ENCODE results near the gene GPC4.

The GPC4 gene

GRCh38 chrX:133374874-133375387 lies 40.4 kb downstream of the GPC4 start:
- no peak overlapping the region for H2BK120ac ChIP-seq (ENCODE audit: low read depth, low read length)
- no peak overlapping the region for H2BK15ac ChIP-seq (ENCODE audit: low read length)
- H4K91ac ChIP-seq (ENCODE audit: low read depth, low read length, poor library complexity) = no peak overlapping the region
- no peak overlapping the region for H3K27ac ChIP-seq (replicated peaks; ENCODE audit: low read length)
- no peak overlapping the region for H3K23ac ChIP-seq (ENCODE audit: low read depth, low read length, poor library complexity)
- H3K9me3 ChIP-seq (replicated peaks in 1 of 2; ENCODE audit: control insufficient read depth in 2 of 2, insufficient read depth in 1 of 2, low read depth in 1 of 2, low read length in 2 of 2) = no peaks in the 10 kb centered on the region
- no peak overlapping the region for H3K4me3 ChIP-seq (ENCODE audit: low read length in 2 of 2)
- no peak overlapping the region for H2AK5ac ChIP-seq (ENCODE audit: low read depth, low read length)
- H3K27me3 ChIP-seq (ENCODE audit: control insufficient read depth in 3 of 3, insufficient read depth in 3 of 3, low read depth in 1 of 3, low read length in 3 of 3) = no peaks in the 10 kb centered on the region
- no peak overlapping the region for H3K9ac ChIP-seq (ENCODE audit: low read depth, low read length, poor library complexity)
- no peak overlapping the region for H4K8ac ChIP-seq (ENCODE audit: low read depth, low read length)
- no peak overlapping the region for H3K4ac ChIP-seq (ENCODE audit: low read length)
- H3K4me1 ChIP-seq (ENCODE audit: control insufficient read depth in 2 of 2, insufficient read depth in 1 of 2, low read depth in 1 of 2, low read length in 2 of 2) = no peaks in the 10 kb centered on the region
- DNase-seq (ENCODE audit: low spot score) = no peak
- no CpG with 5 or more reads among the region's 2 CpGs for WGBS, 2 donors (ENCODE audit: extremely low coverage in 2 of 2, insufficient read length in 2 of 2, insufficient replicate concordance in 1 of 2)
- no peak overlapping the region for H2AFZ ChIP-seq (ENCODE audit: low read length)
- H3K18ac ChIP-seq (ENCODE audit: low read length) = no peak overlapping the region
- no peak overlapping the region for H2BK5ac ChIP-seq (ENCODE audit: low read length)
- H2BK12ac ChIP-seq (ENCODE audit: low read length) = no peak overlapping the region
- H3K36me3 ChIP-seq (replicated peaks in 1 of 2; ENCODE audit: control insufficient read depth in 2 of 2, insufficient read depth in 2 of 2, low read length in 2 of 2) = peaks cover 0 to 2% of the 10 kb centered on the region in 2 donors
- H3K79me1 ChIP-seq (ENCODE audit: low read depth, low read length) = no peaks in the 10 kb centered on the region
- no peak overlapping the region for H3K14ac ChIP-seq (ENCODE audit: low read length)
- no peak overlapping the region for H3K4me2 ChIP-seq (ENCODE audit: insufficient read depth, low read length, poor library complexity, severe bottlenecking)

- Histone ChIP-seq H3K23ac (ENCODE audit: low read depth, low read length, poor library complexity) (no peak overlapping the region), H3K36me3 (replicated peaks in 1 of 2; ENCODE audit: control insufficient read depth in 2 of 2, insufficient read depth in 2 of 2, low read length in 2 of 2) (peaks cover 0 to 2% of the 10 kb centered on the region in 2 donors), H3K9me3 (replicated peaks in 1 of 2; ENCODE audit: control insufficient read depth in 2 of 2, insufficient read depth in 1 of 2, low read depth in 1 of 2, low read length in 2 of 2) (no peaks in the 10 kb centered on the region), H4K91ac (ENCODE audit: low read depth, low read length, poor library complexity) (no peak overlapping the region), H4K8ac (ENCODE audit: low read depth, low read length) (no peak overlapping the region), H2BK120ac (ENCODE audit: low read depth, low read length) (no peak overlapping the region), H3K27me3 (ENCODE audit: control insufficient read depth in 3 of 3, insufficient read depth in 3 of 3, low read depth in 1 of 3, low read length in 3 of 3) (no peaks in the 10 kb centered on the region), H3K4me1 (ENCODE audit: control insufficient read depth in 2 of 2, insufficient read depth in 1 of 2, low read depth in 1 of 2, low read length in 2 of 2) (peaks cover 0 to 1% of the 10 kb centered on the region in 2 donors), H2AK5ac (ENCODE audit: low read depth, low read length) (no peak overlapping the region), H3K9ac (ENCODE audit: low read depth, low read length, poor library complexity) (no peak overlapping the region), H2BK5ac (ENCODE audit: low read length) (no peak overlapping the region), H3K79me1 (ENCODE audit: low read depth, low read length) (no peaks in the 10 kb centered on the region), H2BK12ac (ENCODE audit: low read length) (no peak overlapping the region), H3K27ac (replicated peaks; ENCODE audit: low read length) (no peak overlapping the region), H3K14ac (ENCODE audit: low read length) (no peak overlapping the region), H2BK15ac (ENCODE audit: low read length) (no peak overlapping the region), H2AFZ (ENCODE audit: low read length) (no peak overlapping the region), H3K4me2 (ENCODE audit: insufficient read depth, low read length, poor library complexity, severe bottlenecking) (no peak overlapping the region), H3K18ac (ENCODE audit: low read length) (no peak overlapping the region), H3K4me3 (ENCODE audit: low read length in 2 of 2) (no peak overlapping the region), H3K4ac (ENCODE audit: low read length) (no peak overlapping the region)
- no peak for DNase-seq (ENCODE audit: low spot score)
- no CpG with 5 or more reads among the region's 2 CpGs for WGBS, 2 donors (ENCODE audit: extremely low coverage in 2 of 2, insufficient read length in 2 of 2, insufficient replicate concordance in 1 of 2)
Measured at GRCh38 chrX:133373386-133374079, 41.8 kb downstream of the GPC4 start.

- no CpG with 5 or more reads among the region's 3 CpGs for WGBS, 2 donors (ENCODE audit: extremely low coverage in 2 of 2, insufficient read length in 2 of 2, insufficient replicate concordance in 1 of 2)
- Histone ChIP-seq H3K4me1 (ENCODE audit: control insufficient read depth in 2 of 2, insufficient read depth in 1 of 2, low read depth in 1 of 2, low read length in 2 of 2) (peaks cover 0 to 1% of the 10 kb centered on the region in 2 donors), H3K9ac (ENCODE audit: low read depth, low read length, poor library complexity) (no peak overlapping the region)
Measured at GRCh38 chrX:133370696-133371275, 44.5 kb downstream of the GPC4 start.

GRCh38 chrX:133369065-133369464 lies 46.2 kb downstream of the GPC4 start:
- H2BK12ac ChIP-seq (ENCODE audit: low read length) = no peak overlapping the region
- H2BK120ac ChIP-seq (ENCODE audit: low read depth, low read length) = no peak overlapping the region
- no peak overlapping the region for H3K9ac ChIP-seq (ENCODE audit: low read depth, low read length, poor library complexity)
- no peak overlapping the region for H3K23ac ChIP-seq (ENCODE audit: low read depth, low read length, poor library complexity)
- H3K4me1 ChIP-seq (ENCODE audit: control insufficient read depth in 2 of 2, insufficient read depth in 1 of 2, low read depth in 1 of 2, low read length in 2 of 2) = peaks cover 0 to 1% of the 10 kb centered on the region in 2 donors
- no peaks in the 10 kb centered on the region for H3K79me1 ChIP-seq (ENCODE audit: low read depth, low read length)
- H3K4me2 ChIP-seq (ENCODE audit: insufficient read depth, low read length, poor library complexity, severe bottlenecking) = no peak overlapping the region
- H4K91ac ChIP-seq (ENCODE audit: low read depth, low read length, poor library complexity) = no peak overlapping the region
- H2AK5ac ChIP-seq (ENCODE audit: low read depth, low read length) = no peak overlapping the region
- no peak overlapping the region for H3K27ac ChIP-seq (replicated peaks; ENCODE audit: low read length)
- H3K9me3 ChIP-seq (replicated peaks in 1 of 2; ENCODE audit: control insufficient read depth in 2 of 2, insufficient read depth in 1 of 2, low read depth in 1 of 2, low read length in 2 of 2) = no peaks in the 10 kb centered on the region
- H2BK5ac ChIP-seq (ENCODE audit: low read length) = no peak overlapping the region
- no CpG with 5 or more reads among the region's 2 CpGs for WGBS, 2 donors (ENCODE audit: extremely low coverage in 2 of 2, insufficient read length in 2 of 2, insufficient replicate concordance in 1 of 2)
- no peak for DNase-seq (ENCODE audit: low spot score)
- H3K14ac ChIP-seq (ENCODE audit: low read length) = no peak overlapping the region
- H3K18ac ChIP-seq (ENCODE audit: low read length) = no peak overlapping the region
- no peak overlapping the region for H3K4ac ChIP-seq (ENCODE audit: low read length)
- H4K8ac ChIP-seq (ENCODE audit: low read depth, low read length) = no peak overlapping the region
- no peak overlapping the region for H2AFZ ChIP-seq (ENCODE audit: low read length)
- H3K27me3 ChIP-seq (ENCODE audit: control insufficient read depth in 3 of 3, insufficient read depth in 3 of 3, low read depth in 1 of 3, low read length in 3 of 3) = no peaks in the 10 kb centered on the region
- no peaks in the 10 kb centered on the region for H3K36me3 ChIP-seq (replicated peaks in 1 of 2; ENCODE audit: control insufficient read depth in 2 of 2, insufficient read depth in 2 of 2, low read length in 2 of 2)
- no peak overlapping the region for H2BK15ac ChIP-seq (ENCODE audit: low read length)
- no peak overlapping the region for H3K4me3 ChIP-seq (ENCODE audit: low read length in 2 of 2)

More at GRCh38 chrX:133370696-133371275, 44.5 kb downstream of the GPC4 start:
- Histone ChIP-seq H4K91ac (ENCODE audit: low read depth, low read length, poor library complexity) (no peak overlapping the region), H3K14ac (ENCODE audit: low read length) (no peak overlapping the region), H3K23ac (ENCODE audit: low read depth, low read length, poor library complexity) (no peak overlapping the region), H2BK15ac (ENCODE audit: low read length) (no peak overlapping the region), H2BK12ac (ENCODE audit: low read length) (no peak overlapping the region), H4K8ac (ENCODE audit: low read depth, low read length) (no peak overlapping the region), H3K4me2 (ENCODE audit: insufficient read depth, low read length, poor library complexity, severe bottlenecking) (no peak overlapping the region), H3K27me3 (ENCODE audit: control insufficient read depth in 3 of 3, insufficient read depth in 3 of 3, low read depth in 1 of 3, low read length in 3 of 3) (no peaks in the 10 kb centered on the region), H3K4ac (ENCODE audit: low read length) (no peak overlapping the region), H2AK5ac (ENCODE audit: low read depth, low read length) (no peak overlapping the region), H2BK120ac (ENCODE audit: low read depth, low read length) (no peak overlapping the region), H3K9me3 (replicated peaks in 1 of 2; ENCODE audit: control insufficient read depth in 2 of 2, insufficient read depth in 1 of 2, low read depth in 1 of 2, low read length in 2 of 2) (no peaks in the 10 kb centered on the region), H3K4me3 (ENCODE audit: low read length in 2 of 2) (no peak overlapping the region), H2AFZ (ENCODE audit: low read length) (no peak overlapping the region), H3K79me1 (ENCODE audit: low read depth, low read length) (no peaks in the 10 kb centered on the region), H2BK5ac (ENCODE audit: low read length) (no peak overlapping the region), H3K18ac (ENCODE audit: low read length) (no peak overlapping the region), H3K36me3 (replicated peaks in 1 of 2; ENCODE audit: control insufficient read depth in 2 of 2, insufficient read depth in 2 of 2, low read length in 2 of 2) (no peaks in the 10 kb centered on the region), H3K27ac (replicated peaks; ENCODE audit: low read length) (no peak overlapping the region)
- DNase-seq (ENCODE audit: low spot score) = no peak
